ENCODE measurements around the gene OR1J4.

GRCh38 chr9:122519376-122519775 is 435 bp downstream of the OR1J4 start:
- no peak for TF ChIP-seq EZH2 (IDR thresholded peaks at IDR 0.05; ENCODE audit: insufficient read depth, poor library complexity, severe bottlenecking)
- no peak for TF ChIP-seq EZH2phosphoT487 (IDR thresholded peaks at IDR 0.05; ENCODE audit: insufficient read depth, low read depth)
